MM.1S (cell line): ENCODE measurements around the gene LIMS2.

Experiments used
- CTCF ChIP-seq: fragments of 300-600 bp; sonication (generic); IDR thresholded peaks from 2 replicates; pipeline ENCODE4 v1.5.1; 2016; ENCODE audit warnings: antibody characterized with exemption, low read length, mixed read lengths
- EZH2 ChIP-seq: fragments of 300-600 bp; sonication (generic); optimal IDR thresholded peaks from 2 replicates; pipeline ENCODE3; 2017; ENCODE audit warnings: low read depth, mild to moderate bottlenecking, antibody characterized with exemption, low read length, mixed read lengths
- EZH2phosphoT487 ChIP-seq: fragments of 300-600 bp; sonication (generic); IDR thresholded peaks from 2 replicates; pipeline ENCODE4 v1.6.1; 2018; ENCODE audit warnings: antibody characterized with exemption, low read length

GRCh38 chr2:127609818-127610217 lies 65.5 kb downstream of the LIMS2 start:
- no peak for TF ChIP-seq CTCF
- TF ChIP-seq EZH2: no peak
- no peak for TF ChIP-seq EZH2phosphoT487
